ENCODE data around the gene KIN.
"Not testable (repeated sequence)": the region's sequence is repeated elsewhere in the genome, so short reads cannot be mapped to it uniquely, and the experiment has no call there.

The KIN gene

DNA sequence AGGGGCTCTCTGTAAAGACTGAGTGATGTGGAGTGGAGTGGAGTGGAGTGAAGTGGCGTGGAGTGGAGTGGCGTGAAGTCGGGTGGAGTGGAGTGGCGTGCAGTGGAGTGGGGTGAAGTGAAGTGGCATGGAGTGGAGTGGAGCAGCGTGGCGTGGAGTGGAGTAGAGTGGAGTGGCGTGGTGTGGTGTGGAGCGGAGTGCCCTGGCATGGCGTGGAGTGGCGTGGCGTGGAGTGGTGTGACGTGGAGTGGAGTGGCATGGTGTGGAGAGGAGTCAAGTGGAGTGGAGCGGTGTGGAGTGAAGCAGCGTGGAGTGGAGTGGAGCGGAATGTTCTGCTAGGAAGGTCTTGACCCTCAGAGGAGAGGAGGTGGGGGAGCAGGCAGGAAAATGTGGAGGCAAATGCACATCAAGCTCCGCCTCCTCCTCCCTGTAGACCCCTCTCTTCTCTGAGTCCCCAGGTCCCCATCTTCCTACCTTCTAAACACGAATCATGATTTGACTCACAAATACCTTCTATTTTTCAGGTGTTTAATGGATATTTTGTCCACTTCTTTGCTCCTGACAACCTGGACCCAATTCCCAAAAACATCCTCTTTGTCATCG lies 64.8 kb downstream of the KIN start:
- no peak for DNase-seq

DNA sequence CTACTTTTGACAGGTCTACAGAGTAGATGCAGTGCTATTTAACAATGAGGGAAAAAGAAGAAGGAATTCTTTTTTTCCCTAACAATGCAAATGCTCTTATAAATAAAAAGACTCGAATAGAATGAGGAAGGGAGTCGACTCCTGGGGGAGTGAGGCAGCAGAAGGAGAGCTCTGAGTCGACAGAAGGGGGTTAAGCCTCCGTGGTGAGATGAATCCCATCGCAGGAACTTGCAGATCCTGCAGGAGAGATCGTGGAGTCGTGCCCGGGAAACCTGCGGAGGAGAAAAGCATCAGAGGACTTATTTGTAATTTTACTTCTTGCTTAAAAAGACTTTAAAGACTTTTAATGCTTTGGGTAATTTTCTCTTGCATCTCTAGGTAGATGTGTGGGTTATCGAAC lies 67.3 kb downstream of the KIN start:
- DNase-seq = no peak

DNA sequence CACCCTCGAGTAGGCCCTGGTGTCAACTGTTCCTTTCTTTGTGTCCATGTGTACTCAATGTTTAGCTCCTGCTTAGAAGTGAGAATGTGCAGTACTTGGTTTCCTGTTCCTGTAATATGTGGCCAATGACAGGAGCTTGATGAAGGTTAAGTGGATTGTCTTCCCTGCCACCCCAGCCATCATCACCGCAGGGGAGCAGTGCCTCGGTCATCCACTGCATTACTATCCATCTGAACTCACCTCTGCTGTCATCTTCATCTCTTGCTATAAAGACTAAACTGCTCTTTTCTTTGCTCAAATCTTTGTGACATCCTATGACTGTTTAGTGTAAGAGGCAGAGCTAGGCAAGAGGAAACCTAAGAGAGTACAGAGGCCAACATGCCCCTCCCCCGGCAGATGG lies 69.1 kb downstream of the KIN start:
- no peak for DNase-seq

DNA sequence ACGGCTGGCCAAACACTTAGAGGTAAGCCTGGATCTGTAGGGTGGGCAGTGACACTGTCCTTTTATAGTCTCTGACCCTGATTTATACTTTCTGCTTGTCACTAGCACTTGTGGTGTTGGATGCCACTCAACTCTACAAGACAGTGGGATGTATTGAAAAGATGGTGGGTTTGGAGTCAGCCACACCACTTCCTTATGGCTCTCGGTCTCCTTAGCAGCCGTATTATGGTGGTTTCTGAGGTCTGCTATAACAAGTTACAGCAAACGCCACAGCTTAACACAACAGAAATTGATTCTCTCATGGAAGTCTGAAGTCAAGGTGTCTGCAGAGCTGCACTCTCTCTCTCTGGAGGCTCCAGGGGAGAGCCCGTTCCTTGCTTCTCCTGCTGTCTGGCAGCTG lies 70.0 kb downstream of the KIN start:
- no peak for DNase-seq

DNA sequence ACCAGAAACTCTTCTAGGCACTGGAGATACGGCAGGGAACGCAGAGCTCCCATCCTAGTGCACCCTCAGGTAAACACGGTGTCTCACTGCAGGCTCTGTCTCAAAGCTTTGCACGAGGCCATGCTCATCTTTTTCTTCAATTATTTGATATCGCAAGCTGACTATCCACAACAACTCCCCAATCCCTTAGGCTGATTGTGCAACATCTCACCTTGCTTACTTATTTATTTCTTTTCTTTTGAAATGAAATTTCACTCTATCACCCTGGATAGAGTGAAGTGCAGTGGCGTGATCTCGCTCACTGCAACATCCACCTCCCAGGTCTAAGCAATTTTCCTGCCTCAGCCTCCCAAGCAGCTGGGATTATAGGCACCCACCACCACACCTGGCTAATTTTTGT lies 72.3 kb downstream of the KIN start:
- DNase-seq = no peak

DNA sequence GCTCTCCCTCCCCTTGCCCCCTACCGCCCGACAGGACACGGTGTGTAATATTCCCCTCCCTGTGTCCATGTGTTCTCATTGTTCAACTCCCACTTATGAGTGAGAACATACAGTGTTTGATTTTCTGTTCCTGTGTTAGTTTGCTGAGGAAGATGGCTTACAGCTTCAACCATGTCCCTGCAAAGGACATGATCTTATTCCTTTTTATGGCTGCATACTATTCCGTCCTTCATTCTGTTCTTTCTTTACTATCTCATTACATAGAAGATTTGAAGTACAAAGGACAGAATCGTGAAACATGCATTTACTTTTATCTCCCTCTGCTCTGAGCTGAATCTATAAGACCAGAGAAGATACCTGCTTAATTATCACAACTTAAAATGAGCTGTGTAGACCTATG lies 76.7 kb downstream of the KIN start:
- not testable (repeated sequence) for DNase-seq

DNA sequence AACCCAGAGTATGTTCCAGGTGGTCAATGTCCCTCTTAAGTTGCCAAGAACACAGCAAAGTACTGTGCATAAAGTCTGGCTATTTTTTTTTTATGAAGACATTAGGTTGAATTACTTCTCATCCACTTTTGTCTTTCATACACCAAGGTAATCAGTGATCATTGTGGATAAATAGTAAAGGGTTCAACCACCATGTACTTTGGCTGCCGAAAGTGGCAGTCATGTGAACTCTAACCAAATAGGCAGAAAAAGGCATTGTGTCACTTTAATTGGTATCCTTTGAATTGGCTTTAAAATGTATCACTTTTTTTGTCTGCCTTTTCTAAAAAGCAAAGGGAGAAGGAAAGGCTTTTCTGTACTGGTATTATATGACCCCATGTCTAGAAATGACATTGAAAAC lies 77.3 kb downstream of the KIN start:
- no peak for DNase-seq

DNA sequence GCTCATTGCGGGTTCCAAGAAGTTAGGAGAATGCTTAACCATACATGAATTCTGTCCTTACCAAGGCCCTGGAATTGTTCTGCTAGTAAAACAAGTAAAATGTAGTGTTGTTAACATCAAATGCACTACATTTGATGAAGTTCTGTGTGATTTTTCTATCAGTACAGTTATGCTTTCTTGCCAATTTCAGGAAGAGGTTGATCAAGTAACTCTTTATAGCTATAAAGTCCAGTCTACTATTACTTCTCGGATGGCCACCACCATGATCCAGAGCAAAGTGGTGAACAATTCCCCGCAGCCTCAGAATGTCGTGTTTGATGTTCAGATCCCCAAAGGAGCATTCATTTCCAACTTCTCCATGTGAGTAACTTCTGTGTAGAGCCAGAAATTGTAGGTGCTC lies 79.0 kb downstream of the KIN start:
- no peak for DNase-seq

DNA sequence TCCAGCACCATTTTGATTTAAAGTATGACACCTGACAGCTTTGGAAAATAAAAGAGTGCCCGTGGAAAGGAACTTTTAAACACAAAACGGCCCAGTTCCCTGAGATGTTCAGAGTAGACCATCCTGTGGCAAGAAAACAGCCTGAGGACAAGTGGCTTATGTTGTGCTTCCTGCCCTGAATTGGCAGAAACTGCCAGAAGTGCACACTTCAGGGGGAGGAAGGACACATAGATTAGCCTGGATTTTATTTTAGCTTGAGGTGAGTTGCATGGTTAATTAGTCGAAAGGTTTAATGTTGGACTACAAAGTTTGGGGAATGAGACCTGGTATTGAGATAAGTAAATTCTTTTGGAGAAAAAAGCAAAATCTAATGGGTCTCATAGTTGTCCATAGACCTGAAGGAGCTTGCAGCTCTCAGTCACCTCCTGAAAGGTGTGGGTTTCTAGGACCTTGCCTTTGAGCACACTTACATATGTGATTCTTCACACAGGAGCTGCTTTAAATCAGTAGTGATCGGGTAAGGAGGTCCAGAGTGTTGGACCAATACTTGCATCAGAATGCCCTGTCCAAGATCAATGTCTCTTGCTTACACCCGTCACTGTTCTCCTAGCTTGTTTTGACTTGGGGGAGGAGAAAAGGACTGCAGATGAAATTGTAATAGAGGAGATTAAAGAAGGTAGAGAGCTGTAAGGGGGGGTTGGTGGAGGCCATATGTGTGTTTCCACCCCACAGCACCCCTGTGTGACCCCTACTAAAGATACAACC lies 79.8 kb downstream of the KIN start:
- no peak for DNase-seq

DNA sequence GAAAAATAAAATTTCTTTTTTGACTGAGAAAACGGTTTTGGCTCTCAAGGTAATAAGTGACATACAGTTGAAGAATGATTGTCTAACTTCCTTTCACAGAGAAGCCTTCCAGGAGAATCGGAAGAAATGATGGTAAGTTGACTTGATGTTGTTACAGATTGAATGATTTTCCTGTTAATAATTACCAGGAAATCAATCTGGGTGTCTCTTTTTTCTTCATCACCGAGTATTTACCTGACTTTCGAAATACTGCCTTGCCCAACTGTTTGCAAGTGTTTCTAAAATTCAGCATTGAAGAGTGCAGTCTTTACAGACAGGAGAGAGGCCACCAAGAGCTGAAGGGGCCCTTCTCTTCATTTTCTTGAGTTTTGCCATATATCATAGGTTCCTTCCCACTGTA lies 80.7 kb downstream of the KIN start:
- DNase-seq = no peak

DNA sequence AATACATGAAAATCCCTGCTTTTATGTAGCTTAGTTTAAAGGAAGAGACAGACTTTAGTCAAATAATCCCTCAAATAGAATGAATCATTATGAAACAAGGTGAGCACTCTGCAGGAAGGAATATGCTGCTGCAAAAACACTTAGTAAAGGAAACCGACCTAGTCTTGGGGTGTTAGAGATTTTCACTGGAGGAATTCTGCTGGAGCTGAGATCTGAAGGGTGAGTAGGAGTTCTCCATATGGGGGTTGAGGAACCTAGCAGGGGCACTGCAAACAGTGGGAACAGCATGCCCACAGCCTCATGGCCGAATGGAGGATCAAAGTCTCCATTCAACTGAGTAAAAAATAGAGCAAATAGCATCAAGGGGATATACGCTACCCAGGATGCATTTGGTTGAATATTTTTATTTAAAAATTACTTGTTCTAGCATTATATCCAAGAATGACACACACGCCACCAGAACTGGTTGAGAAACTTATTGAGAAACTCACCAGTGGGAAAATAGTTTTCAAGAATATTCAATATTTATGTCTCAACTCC lies 81.2 kb downstream of the KIN start:
- no peak for DNase-seq

DNA sequence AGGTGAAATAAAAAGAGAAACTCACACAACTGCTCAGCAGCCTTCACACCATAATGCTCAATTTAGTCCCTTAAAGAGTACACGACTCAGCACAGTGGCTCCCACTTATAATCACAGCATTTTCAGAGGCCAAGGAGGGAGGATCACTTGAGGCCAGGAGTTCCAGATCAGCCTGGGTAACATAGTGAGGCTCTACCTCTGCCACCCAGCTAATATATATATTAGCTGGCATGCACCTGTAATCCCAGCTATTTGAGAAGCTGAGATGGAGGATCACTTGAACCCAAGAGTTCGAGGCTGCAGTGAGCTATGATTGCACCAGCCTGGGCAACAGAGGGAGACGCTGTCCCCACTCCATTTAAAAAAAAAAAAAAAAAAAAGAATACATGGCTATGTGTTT lies 82.5 kb downstream of the KIN start:
- DNase-seq = no peak

DNA sequence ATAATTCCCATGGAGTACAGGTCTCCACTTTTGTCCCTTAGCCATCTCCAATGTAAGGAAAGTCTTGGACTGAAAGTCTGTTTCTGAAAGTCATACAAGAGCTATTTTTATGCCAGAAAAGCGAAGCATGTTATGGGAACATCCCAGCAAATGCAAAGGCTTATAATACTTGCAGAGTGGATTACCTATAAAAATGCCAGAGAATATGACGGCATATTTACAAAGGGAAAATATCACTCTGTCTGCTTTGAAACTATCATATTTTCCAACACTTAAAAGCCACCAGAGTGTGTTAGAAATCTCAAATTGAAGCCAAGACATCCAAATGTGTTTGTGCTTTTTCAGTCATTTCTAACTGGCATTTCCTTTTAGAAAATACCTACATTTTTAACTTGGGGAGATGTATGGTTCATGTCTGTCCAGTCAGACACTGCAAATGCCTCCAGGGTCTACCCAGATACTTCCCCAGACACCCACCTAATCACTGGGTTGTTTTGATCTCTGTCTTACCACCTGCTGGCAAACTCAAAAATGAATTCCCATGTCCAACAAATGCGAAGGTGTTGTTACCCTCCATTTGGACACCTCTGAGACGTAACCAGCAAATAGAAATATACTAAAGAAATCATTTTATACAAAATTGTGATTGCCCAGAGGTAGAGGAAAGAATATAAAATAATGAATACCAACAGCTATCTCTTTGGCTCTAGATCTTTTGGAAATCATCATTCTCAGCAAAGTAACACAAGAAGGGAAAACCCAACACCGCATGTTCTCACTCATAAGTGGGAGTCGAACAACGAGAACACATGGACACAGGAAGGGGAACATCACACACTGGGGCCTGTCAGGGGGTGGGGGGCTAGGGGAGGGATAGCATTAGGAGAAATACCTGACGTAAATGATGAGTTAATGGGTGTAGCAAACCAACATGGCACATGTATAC lies 83.4 kb downstream of the KIN start:
- DNase-seq = no peak

DNA sequence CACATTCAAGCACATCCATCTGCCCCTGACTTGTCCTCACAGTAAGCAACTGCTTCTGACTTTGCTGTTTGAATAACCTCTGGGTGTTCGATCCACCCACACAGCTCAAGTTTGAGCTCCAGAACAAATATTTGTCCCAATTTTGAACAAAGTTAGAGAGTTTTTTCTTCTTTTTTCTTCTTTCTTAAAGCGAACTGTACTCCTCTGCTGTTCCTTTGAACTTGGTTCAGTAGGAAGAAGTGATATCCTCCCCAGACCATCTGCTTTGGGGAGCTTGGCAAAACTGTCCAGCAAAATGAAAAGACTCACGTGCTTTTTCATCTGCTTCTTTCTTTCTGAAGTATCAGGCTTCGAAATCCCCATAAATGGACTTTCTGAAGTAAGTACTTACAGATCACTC lies 84.7 kb downstream of the KIN start, which contains the start of gene ITIH2:
Gene ITIH2 (plus strand): TSS at position 177 of the 400 bp plus-strand sequence. CDS start 119 bp downstream, at position 296.
- no peak for DNase-seq

DNA sequence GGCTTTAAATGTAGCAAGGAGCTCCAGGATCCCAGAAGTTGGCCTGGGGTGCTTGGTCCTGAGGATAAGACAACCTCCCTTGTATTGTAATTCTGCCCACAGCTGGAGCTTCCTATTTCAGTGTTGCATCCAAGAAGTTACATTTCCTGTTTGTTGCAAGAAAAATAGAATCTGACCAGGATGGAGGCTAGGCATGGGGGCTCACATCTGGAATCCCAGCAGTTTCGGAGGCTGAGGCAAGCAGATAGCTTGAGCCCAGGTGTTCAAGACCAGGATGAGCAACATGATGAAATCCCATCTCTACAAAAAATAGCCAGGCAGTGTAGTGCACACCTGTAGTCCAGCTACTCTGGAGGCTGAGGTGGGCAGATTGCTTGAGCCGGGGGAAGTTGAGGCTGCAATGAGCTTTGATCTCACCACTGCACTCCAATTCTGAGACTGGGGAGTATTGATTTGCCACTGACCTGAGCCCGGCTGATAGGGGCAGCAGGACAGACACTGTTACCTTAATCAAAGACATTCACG lies 85.4 kb downstream of the KIN start:
- no peak for DNase-seq

DNA sequence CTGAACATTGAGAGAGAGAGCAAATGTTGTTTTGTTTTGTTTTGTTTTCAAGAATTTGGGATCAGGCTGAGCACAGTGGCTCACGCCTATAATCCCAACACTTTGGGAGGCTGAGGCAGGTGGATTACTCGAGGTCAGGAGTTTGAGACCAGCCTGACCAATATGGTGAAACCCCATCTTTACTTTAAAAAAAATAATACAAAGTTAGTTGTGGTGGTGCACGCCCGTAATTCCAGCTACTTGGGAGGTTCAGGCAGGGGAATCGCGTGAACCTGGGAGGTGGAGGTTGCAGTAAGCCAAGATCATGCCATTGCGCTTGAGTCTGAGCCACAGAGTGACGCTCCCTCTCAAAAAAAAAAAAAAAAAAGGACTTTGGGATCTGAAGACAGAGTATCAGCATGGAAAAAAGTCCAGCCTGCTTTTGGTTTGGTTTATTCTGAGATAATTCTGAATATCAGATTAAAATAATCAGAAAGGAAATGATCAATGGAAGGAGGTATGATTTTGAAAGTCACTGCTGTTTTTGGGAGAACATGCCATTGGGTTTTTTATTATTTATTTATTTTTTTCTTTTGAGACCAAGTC lies 86.5 kb downstream of the KIN start:
- DNase-seq = no peak
